ENCODE measurements around the gene REELD1.

The REELD1 gene

DNA sequence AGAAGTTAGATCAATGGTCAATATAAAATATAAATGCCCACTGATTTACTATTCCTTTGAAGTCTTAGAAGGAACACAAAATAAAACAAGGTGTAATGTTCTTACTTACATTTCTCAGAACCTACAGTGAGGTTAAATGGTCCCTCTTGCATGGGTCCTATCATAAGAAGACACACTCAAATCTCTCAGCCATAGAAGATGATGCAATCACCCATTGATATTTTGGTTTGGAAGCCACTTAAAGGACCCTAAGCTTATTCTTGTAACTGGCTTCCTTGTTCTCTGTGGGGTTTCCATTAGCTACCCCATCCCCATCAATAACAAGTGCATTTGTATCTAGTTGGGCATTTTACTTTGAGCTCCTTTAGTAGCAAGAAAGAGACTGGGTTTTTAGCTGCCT is 15.1 kb downstream of the REELD1 start:
- no peak for DNase-seq (ENCODE audit: low spot score)

DNA sequence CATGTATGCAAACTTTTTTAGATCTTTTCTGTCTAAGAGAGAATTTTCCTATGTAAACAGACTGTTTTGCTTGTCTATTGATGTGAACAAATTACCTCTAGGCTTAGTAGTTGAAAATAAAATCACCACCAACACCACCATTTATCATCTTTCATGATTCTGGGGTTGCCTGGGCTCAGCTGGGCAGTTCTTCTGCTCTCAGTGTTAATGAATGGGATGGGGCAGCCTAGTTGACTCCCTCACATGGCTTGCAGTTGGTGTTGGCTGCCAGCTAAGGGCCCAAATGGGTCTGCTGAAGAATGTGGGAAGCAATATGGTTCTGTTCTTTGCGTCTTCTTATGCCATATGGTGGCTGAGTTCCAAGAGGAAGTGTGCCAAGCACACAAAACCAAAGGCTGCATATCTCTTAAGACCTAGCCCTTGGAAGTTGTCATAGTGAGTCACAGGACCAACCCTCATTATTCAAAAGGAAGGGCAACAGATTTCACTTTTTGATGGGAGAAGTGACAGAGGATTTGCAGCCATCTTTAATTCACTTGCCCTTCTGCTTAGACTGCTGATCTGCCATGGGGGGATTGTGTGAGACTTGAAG is 17.9 kb downstream of the REELD1 start:
- no peak for DNase-seq (ENCODE audit: low spot score)

DNA sequence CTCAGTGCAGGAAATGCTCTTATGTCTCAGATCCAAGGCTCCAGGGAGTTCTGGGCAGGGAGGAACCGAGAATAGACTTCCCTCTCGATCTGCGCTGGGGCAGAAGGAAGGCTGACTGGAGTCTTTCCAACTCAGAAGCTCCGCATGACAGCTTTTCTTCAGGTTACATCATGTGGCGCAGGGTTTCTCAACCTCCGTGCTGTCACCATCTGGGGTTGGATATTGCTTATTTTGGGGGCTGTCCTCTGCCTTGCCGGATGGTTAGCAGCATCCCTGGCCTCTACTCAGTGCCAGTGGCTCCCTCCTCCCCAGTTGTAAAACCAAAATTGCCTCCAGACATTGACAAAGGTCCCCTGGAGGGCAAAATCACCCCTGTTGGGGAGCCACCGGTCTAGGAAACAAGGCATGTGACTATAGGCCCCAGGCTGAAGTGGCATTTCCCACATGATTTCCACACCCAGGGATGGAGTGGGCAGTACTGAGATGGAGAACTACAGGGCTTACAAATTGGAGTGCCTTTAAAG is 21.4 kb downstream of the REELD1 start:
- peak; percentile 28 for DNase-seq (ENCODE audit: low spot score)

DNA sequence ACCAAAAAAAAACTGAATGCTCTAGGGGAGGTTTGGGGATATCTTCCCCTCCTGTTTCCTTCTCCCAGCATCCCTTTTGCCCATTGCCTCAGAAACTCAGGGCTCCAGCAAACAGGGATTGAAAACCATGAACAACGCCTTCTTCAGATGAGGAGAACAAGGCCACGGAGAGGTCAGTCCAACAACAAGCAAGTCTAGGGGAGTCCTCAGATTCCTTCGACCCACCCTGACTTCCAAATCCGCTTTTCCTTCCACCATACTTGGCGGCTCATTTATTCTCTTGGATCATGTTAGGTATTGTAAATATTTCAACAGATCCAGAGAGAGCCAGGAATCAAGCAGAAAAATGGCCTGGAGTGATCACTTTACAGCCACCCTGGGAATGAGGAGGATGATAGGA is 21.9 kb downstream of the REELD1 start:
- DNase-seq (ENCODE audit: low spot score) = no peak

DNA sequence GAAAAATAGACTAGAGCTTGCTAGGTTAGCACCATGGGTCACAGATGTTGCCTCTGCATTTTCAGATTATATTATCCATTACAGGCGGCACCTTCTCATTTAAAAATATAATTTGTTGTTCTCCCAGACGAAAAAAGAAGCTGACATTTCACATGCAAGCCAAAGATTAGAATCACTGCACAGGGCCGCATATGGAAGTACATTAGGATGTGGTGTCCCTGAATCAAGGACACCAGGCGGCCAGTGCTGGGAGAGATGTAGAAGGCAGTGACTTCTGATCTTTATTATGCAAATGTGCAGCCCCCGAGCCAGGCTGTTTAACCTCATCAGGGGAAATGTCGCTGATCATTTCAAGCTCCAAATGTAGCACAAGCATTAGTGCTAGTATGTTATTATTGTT is 22.8 kb downstream of the REELD1 start:
- no peak for DNase-seq (ENCODE audit: low spot score)

DNA sequence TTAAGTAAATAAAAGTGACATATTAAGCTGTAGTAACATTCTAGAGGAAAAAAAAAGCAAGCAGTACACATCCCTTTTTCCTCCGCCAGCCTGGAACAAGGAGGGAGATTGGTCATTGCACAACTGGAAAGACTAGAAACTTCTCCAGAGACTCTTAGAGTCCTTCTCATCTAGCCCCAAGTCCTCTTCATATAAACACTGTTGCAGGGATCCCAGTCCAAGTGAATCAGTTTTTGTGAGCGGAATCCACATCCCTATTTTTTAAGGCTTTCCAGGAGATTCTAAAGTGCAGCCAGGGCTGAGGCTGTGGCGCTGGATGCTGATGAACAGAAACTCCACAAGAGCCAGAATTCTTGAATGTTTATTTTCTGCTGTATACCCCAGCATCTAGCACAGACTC is 23.8 kb downstream of the REELD1 start:
- DNase-seq (ENCODE audit: low spot score) = no peak

DNA sequence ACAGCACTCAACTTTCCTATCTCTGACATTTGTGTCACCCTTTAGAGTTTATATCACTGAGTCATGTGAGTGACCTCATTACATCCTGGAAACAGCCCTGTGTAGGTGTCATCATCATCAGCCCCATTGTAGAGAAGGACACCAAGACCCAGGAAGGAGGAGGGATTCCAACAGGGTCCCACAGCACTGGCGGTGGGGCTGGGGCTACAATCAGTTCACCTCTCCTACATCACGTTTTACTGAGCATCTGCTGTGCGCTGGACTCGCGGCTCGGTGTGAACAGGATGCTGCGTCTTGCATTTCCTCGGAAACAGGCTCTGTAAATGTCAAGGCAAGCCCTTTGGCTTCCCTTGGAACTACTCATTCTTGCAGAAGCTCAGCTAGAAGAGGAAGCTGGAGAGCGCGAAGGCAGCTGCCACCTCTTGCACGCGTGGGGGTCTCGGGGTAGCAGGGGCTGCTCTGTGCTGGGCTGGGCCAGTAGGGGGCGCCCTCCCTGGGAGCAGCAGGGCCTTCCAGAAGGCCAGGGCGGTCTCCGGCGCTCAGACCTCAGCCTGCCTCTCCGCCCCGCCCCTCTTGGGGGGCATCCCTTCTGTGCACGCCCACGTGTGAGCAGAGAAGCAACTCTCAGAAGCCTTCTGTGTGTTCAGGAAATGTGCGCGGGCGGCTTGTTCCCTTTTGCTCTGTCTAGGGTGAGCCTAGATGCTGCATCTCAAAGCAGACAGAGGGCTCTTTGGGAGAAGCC is 29.0 kb downstream of the REELD1 start:
- peak; percentile 65 for DNase-seq (ENCODE audit: low spot score)

DNA sequence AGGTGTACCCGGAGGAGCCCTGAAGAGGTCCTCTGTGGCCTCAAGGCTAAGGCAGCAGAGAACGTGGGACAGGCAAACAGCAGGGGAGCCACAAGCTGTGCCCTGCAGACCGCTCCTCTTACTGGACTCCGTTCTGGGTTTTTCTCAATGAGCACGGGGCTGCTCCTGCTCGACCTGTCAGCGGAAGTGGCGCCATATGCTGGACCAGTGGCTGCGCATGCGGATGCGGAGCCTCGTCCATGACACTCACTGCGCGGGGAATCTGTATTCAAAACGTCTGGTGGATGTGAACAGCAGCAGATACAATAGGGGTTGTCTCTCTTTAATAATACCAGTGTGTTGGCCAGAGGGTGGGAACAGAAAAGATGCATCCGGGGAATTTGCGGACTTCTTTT is 29.5 kb downstream of the REELD1 start:
- no peak for DNase-seq (ENCODE audit: low spot score)

DNA sequence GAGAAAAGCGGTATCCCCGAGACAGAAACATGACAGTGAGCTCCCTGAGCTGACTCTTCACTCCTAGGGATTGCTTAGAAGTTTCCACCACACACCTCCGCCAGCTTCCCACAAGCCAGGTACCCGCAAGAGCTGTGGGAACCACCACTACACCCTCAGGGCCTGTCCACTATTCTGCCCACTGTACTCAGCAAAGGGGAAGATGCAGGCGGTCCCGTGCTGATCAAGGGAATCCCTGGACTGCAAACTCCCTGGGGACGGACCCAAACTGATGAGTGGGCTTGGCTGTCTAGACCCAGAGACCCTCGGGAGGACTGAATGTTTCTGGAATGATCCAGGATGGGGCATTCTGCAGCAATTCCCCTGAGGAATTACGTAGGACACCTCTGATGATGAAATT is 30.2 kb downstream of the REELD1 start:
- no peak for DNase-seq (ENCODE audit: low spot score)

DNA sequence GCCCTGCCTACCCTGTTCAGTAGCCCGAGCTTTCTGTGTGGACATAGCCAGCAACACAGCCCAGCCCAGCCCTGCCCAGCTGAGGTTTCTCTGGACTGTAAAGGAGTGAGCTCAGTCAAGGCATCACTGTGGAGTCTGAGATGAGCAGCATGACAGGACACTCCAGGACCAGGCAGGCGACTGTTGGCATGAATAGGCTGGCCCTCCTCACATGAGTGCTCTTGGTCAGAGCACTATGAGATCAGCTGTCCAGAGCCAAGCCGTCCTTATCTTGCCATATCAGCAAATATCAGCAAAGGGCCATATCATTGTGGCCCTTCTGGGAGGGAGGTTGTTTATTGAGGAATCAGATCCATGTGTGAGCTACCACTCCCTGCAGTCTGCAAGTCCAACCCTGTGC is 30.9 kb downstream of the REELD1 start:
- no peak for DNase-seq (ENCODE audit: low spot score)

DNA sequence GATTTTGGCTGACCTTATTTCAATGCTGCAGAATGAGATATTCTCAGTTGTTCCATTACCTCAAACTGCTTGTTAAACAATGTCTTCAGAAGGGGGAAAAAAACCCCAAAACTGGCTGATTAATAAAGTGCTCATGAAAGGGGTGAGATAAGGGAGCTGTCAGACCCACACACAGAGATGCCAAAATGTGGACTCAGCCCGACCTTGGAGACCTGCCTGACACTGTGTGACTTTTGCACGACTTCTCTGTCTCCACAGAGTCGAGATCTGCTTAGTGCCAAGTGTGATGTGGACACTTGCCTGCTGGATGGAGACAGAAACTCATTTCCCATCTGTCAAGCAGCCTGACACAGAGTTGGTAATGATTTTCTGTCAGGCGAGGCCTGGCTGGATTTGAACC is 31.5 kb downstream of the REELD1 start:
- no peak for DNase-seq (ENCODE audit: low spot score)

DNA sequence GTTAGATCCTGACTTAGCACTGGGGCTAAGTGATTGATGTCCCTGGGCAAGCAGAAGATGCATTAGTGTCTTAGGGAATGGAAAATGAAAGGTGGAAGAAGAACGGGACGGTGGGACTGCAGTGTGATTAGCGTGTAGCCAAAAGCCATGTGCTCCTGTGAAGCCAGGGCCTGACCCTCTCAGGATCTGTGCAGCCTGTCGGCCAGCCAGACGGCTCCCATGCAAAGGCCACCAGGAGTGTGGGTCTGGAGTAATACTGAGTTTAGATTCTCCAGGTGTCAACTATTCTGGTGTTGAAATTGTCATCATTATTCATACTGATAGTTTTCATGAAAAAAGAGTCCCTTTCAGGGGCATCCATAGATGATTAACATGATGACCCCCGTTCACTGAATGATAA is 32.0 kb downstream of the REELD1 start:
- no peak for DNase-seq (ENCODE audit: low spot score)

DNA sequence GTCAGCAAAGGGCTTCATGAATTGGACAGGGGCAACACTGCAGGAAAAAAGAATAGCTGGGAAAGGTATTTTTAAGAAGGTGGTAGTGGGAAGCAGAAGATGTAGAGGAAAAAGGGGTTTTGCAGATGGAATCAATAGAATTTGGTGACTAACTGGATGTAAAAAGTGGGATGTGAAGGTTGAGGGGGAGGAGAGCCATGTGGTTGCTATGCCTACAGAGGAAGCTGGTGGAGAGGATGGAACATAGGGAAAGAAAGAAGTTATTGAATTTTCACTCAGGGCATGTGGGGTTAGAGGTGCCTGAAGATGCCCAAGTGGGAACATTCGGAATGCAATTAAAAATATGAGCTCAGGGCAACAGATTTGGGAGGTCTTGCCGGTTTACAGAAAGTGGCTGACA is 33.0 kb downstream of the REELD1 start:
- DNase-seq (ENCODE audit: low spot score) = no peak

DNA sequence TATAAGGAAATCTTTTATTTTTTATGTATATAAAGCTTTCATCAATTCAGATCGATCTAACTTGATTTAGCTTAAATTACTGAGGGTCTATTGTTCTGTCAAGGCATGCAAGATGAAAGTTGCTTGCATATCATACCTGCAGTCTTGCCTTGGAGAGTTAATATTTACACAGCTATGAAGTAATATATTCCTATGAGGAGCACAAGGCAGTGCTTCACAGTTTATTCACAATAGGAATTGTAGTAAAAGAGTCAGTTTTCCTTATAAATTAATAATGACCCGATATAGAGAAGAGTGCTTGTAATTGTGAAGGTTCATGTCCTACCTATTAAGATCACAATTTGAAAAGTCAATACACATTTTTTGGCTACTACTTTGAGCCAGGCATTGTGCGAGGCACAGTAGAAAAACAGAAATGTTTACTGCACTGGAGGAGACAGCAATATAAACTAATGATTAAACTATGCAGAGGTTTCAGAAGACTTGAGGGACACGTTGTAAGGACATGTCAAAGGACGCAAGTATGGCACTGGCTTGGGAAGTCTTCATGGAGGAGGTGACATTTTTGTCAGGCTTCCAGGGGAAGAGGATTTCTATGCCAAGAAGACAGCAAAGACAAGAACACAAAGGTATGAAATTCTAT is 38.8 kb downstream of the REELD1 start:
- no peak for DNase-seq (ENCODE audit: low spot score)

DNA sequence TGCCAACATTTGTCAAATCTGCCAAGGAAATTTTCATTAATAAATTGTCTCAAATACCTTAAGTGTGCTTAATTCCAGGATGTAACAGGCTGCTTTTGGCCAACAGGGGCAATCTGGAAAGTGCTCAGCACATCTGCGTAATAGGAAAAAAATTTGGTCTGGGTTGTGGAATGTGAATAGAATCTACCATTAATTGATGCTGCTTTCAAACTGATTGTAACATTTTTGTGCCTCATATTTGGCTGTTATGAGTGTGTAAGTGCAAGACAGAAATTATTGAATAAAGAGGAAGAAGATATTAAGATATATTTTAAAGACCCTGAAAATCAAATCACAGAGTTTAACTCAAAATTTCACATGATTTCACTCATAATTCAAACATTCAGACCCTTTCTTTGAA is 41.1 kb downstream of the REELD1 start:
- no peak for DNase-seq (ENCODE audit: low spot score)

DNA sequence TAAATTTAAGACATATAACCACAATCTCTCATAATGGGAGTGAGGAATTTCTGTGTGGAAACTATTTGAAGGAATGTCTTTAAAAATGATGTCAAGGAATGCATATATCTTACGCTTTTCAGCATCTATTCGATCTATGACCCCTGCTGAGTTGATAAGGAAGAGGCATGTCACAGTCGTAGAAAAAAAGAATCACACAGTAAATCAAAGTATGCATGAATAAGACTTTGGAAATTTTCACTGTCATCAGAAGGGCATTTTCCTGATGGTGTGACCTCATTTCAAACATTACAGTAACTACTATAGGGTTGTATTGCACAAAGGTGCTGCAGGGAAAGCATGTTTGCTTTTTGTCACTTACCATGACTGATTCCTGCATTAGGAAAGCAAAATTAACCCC is 41.5 kb downstream of the REELD1 start:
- DNase-seq (ENCODE audit: low spot score) = no peak

DNA sequence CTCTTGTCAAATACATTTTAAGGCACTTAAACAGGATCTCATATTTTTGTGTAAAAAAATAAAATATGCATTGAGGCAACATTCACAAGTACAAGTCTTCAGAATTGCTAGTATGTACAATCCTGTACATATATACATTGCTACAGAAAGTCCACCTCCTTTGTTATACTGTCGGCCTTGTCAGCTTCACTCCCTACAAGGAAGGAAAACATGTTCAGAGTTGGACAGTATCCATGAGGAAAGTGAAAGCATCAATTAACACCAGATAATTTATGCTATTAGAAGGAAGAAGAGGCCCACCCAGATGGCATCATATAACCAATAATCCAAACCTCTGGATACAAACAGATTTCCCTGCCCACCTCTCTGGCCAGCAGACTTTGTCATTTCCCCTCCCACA is 42.0 kb downstream of the REELD1 start:
- no peak for DNase-seq (ENCODE audit: low spot score)

DNA sequence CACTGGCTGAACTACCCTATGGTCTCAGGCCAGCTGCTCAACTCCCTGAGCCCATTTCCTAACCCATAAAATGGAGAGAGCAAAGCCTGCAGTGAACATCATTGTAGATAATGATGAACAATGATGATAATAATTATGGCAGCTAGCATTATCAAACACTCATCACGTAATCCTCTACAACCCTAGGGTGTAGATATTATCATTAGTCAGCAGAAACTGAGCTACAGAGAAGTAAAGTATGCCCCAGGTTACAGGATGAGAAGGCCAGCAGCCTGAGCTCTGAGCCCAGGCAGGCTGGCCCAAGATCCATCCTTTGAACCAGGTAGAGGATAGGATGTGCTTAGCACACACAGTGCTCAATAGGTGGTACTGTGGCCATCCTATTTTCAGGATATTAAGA is 43.2 kb downstream of the REELD1 start:
- no peak for DNase-seq (ENCODE audit: low spot score)

DNA sequence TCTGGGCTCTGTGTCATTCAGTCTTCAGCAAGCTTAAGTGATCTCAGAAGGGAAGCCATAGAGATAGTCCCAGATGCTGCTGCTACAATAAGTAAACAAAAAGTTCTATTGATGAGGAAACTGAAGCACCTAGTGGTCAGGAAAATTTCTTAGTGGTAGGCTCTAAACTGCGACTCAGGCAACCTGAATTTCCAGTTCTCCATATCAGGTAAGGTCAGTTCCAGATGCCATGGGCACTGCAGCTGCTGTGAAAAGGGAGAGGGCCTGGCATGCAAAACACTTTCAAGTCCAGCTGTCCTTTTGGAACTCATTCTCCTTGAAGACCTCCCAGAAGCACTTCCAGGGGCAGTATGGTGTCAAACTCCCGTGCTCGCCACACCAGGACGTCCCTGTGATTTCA is 46.2 kb downstream of the REELD1 start:
- DNase-seq (ENCODE audit: low spot score) = no peak

DNA sequence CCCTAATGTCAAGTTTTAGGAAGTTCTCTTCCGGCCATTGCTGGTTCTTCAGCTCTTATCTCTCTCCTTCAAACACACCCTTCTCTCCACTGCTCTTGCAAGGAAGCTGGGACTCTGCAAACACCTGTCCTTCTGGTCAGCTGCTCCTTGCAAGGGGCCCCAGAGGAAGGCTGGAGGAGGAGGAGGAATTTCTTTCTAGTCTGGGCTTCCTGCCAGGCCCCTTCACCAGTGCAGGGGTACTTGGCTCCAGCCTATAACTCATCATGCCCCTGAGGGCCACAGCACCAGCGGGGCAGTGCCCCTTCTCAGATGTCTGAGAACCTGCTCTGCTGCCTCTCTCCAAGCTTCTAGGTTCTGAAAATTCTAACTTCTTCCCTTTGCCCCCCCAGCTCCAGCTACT is 46.7 kb downstream of the REELD1 start:
- DNase-seq (ENCODE audit: low spot score) = no peak

DNA sequence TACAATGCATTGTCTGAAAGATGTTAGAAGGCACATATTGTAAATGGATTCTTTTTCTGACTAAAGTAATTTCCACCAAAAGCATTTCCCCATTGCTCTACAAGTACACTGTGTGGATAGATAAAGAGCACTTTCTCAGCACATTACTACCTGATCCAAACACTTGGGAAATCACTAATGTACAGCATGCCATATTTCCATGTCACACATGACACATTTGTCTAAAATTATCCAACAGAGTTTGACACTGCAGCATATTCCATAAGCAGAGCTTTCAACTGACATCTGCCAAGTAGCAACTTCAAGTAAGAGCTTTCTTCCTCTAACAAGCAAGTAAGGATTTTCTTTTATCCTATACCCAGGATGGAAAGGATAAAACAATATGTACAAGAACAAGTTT is 49.5 kb downstream of the REELD1 start:
- DNase-seq (ENCODE audit: low spot score) = no peak

DNA sequence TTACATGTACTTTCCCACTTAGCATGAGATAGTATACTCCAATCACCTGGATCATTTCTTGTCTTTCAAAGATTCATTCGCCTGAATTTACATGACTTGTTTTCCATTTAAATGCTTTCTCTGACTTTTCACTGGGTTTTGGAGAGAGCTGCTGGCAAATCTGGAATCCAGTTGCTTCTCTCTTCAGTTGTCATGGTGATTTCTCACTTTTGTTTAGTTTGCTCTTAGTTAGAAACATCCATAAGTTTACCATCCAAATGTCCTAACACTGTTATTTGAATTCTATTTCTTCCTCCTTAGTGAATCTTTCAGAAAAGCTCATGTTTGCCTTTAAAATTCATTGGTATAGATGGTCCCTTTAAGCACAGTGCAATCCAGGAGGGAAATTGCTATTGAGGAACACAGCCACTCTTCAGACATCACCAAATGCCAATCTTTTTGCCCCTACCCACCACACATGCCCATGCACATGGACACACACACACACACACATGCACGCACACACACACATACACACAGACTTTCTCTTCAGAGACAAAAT is 51.7 kb downstream of the REELD1 start:
- no peak for DNase-seq (ENCODE audit: low spot score)

DNA sequence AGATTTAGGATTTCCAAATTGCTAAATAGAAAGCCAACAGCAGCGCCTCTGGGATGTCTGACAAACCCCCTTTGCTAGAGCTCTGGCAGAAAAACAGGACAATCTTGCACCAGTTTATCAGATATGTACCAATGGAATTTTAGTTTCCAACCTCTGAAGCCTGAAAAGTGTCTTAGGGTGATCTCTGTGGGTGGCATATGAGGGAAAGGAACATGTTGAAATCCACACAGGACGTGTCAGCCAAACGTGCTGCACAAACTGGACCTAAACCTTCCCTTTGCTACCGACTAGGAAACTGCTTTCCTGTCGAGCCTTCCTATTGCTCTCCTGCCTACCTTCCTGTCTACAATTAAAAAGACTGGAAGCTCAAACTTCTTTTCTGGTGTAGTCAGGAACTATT is 53.5 kb downstream of the REELD1 start:
- no peak for DNase-seq (ENCODE audit: low spot score)

Measured in ecto neural progenitor cell (in vitro differentiated cells).